Testis (tissue), 2 donors: ENCODE results near the gene ADGRD1.

Experiments used
- POLR2A ChIP-seq: fragments of 450-650 bp; IDR thresholded peaks from one replicate; pipeline ENCODE4 v1.6.1; 2017; ENCODE audit warnings: antibody characterized with exemption, mild to moderate bottlenecking, moderate library complexity
- TF ChIP-seq, protein P1 (sequence below), 3 experiments: fragments of 450-650 bp in 2 of 3; fragments of 200-600 bp in 1 of 3; sonication (generic) in 1 of 3; IDR thresholded peaks; one replicate each; pipeline ENCODE4 v1.5.1; 2016 to 2019; ENCODE audit warnings: antibody characterized with exemption in 3 of 3, mild to moderate bottlenecking in 2 of 3, moderate library complexity in 1 of 3

DNA sequence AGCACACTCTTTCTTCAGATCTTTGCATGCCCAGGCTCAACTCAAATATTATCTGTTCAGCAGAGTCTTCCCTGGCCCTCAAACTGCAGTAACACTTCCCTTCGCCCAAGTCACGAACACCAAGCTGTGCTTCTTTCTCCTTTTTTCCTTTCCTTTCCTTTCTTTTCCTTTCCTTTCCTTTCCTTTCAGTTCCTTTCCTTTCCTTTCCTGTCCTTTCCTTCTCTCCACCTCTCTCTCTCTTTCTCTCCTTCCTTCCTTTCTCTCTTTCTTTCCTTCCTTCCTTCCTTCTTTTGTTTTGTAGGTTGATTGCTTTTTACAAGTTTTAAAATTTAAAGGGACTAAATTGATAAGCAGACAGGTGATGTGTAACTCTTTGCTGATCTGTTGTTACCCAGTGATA lies 19.0 kb upstream of the ADGRD1 start:
- TF ChIP-seq, protein P1, sequence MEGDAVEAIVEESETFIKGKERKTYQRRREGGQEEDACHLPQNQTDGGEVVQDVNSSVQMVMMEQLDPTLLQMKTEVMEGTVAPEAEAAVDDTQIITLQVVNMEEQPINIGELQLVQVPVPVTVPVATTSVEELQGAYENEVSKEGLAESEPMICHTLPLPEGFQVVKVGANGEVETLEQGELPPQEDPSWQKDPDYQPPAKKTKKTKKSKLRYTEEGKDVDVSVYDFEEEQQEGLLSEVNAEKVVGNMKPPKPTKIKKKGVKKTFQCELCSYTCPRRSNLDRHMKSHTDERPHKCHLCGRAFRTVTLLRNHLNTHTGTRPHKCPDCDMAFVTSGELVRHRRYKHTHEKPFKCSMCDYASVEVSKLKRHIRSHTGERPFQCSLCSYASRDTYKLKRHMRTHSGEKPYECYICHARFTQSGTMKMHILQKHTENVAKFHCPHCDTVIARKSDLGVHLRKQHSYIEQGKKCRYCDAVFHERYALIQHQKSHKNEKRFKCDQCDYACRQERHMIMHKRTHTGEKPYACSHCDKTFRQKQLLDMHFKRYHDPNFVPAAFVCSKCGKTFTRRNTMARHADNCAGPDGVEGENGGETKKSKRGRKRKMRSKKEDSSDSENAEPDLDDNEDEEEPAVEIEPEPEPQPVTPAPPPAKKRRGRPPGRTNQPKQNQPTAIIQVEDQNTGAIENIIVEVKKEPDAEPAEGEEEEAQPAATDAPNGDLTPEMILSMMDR (IDR thresholded peaks at IDR 0.05) = no peak
- TF ChIP-seq POLR2A = no peak
